ENCODE measurements around the gene HIBADH. TPM values are rescaled to one million over a fixed set of nuclear protein-coding genes. Genes with fewer than 3 reads are reported as not detected.

The HIBADH gene
- total RNA-seq, 1 experiment from 2014 or later = 23.2 TPM

DNA sequence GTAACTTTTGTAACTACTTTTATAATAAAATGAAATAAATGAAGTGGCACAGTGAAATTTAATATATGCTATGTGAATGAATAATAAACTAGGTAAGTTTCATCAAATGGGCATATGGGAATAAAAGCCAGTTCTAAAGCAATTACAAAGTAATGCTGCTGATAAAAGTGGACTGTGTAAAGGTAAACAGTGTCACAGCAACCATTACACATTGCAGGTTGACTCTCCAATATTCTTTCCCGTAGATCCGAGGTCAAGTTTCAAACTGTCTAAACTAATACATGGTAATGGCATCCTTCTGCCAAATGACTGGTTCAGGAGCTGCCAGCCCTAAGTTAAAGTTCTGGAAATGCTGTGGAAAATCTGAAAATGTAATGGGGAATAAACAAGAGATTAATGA, 6.0 kb downstream of the HIBADH start:
- H3K4me2 ChIP-seq (ENCODE audit: insufficient read depth, insufficient read length, low read length) = no peak overlapping the region
- peaks cover 2 to 3% of the 10 kb centered on the region in 2 experiments for H3K4me1 Mint-ChIP-seq
- no peak for DNase-seq
- H3K27me3 Mint-ChIP-seq (ENCODE audit: low read depth) = no peaks in the 10 kb centered on the region
- no peak overlapping the region for H2BK120ac ChIP-seq (ENCODE audit: low read depth, low read length, poor library complexity, severe bottlenecking)
- no peaks in the 10 kb centered on the region for H4K20me1 ChIP-seq (ENCODE audit: control insufficient read depth, insufficient read depth, insufficient read length)
- no peaks in the 10 kb centered on the region for H3K79me2 ChIP-seq (ENCODE audit: insufficient read depth, low read length)
- no peak overlapping the region for H3K56ac ChIP-seq (ENCODE audit: insufficient read length, low read depth, low read length)
- no peak overlapping the region for H2BK12ac ChIP-seq (ENCODE audit: insufficient read length, low read depth, low read length)
- H3K9me3 ChIP-seq (ENCODE audit: control insufficient read depth, low read depth, low read length) = no peaks in the 10 kb centered on the region
- H3K18ac ChIP-seq (ENCODE audit: insufficient read length, low read depth, low read length) = no peak overlapping the region
- H3K23me2 ChIP-seq (ENCODE audit: insufficient read length, low read depth, low read length, poor library complexity, severe bottlenecking) = peaks cover 2% of the 10 kb centered on the region
- H3K4me3 Mint-ChIP-seq = no peak overlapping the region
- H4K8ac ChIP-seq (replicated peaks; ENCODE audit: insufficient read length, low read depth, low read length) = no peak overlapping the region
- no peaks in the 10 kb centered on the region for H3K79me1 ChIP-seq (ENCODE audit: insufficient read depth, low read depth, low read length, poor library complexity, severe bottlenecking)
- H2BK20ac ChIP-seq (ENCODE audit: low read depth, low read length, poor library complexity, severe bottlenecking) = no peak overlapping the region
- H3K27me3 ChIP-seq (ENCODE audit: insufficient read depth, low read length) = no peaks in the 10 kb centered on the region
- no peak overlapping the region for H3K9ac ChIP-seq (ENCODE audit: extremely low read depth, insufficient read length, low read length)
- H4K91ac ChIP-seq (ENCODE audit: insufficient read length, low read depth, low read length) = no peak overlapping the region
- H3K4me1 ChIP-seq (ENCODE audit: insufficient read depth, low read length) = no peaks in the 10 kb centered on the region; the same call in 1 of the 2 replicates
- TF ChIP-seq CTCF (conservative IDR thresholded peaks at IDR 0.05) = no peak
- H3K4ac ChIP-seq (ENCODE audit: low read depth, low read length) = no peak overlapping the region
- H2BK15ac ChIP-seq (ENCODE audit: low read depth, low read length) = no peak overlapping the region
- WGBS (ENCODE audit: extremely low coverage, insufficient read length, low lambda C conversion rate) = no CpG with 5 or more reads among the region's 2 CpGs
- no peak overlapping the region for H3K14ac ChIP-seq (ENCODE audit: insufficient read depth, low read length)
- H3K36me3 Mint-ChIP-seq (ENCODE audit: insufficient read depth in 1 of 3, low read depth in 3 of 3) = peaks cover 0 to 21% (median 0%) of the 10 kb centered on the region in 3 experiments; a peak in 4 of 7 replicates
- H2BK5ac ChIP-seq (ENCODE audit: insufficient read length, low read length) = no peak overlapping the region
- H3K23ac ChIP-seq (ENCODE audit: insufficient read length, low read depth, low read length) = no peak overlapping the region
- no peak overlapping the region for H3K27ac ChIP-seq (ENCODE audit: insufficient read length, low read depth, low read length)
- no peaks in the 10 kb centered on the region for H3K9me3 Mint-ChIP-seq
- no peak overlapping the region for H3K27ac Mint-ChIP-seq
- no peak overlapping the region for H2AK5ac ChIP-seq (ENCODE audit: insufficient read length, low read length)
- H4K5ac ChIP-seq (ENCODE audit: insufficient read length, low read depth, low read length) = no peak overlapping the region
- no peak overlapping the region for H3T11ph ChIP-seq (ENCODE audit: low read length)
- H2AFZ ChIP-seq (ENCODE audit: low read length) = no peak overlapping the region

Measured in H9 (cell line).